T-helper 2 cell treated with Interferon-gamma antibody and Interleukin-4, amounts not matched to agents 100 ng/mL and 5 ng/mL, for 36 hours (primary cell): ENCODE data around the gene RARG. TPM values are rescaled to one million over a fixed set of nuclear protein-coding genes. Genes with fewer than 3 reads are reported as not detected.
"Not testable (repeated sequence)": the region's sequence is repeated elsewhere in the genome, so short reads cannot be mapped to it uniquely, and the experiment has no call there.

Source experiments
- intact Hi-C: fragments of 100-400 bp; cut with micrococcal nuclease; formaldehyde crosslinking; loops from one replicate; pipeline ENCODE4 v1.15.1; 2023
- total RNA-seq: library from RNA; stranded (reverse); gene quantifications from 2 replicates; pipeline ENCODE4 v1.2.3, GENCODE V29; 2022

Gene RARG
- total RNA-seq, 1 donor from 2014 or later, result 47.6 TPM

DNA sequence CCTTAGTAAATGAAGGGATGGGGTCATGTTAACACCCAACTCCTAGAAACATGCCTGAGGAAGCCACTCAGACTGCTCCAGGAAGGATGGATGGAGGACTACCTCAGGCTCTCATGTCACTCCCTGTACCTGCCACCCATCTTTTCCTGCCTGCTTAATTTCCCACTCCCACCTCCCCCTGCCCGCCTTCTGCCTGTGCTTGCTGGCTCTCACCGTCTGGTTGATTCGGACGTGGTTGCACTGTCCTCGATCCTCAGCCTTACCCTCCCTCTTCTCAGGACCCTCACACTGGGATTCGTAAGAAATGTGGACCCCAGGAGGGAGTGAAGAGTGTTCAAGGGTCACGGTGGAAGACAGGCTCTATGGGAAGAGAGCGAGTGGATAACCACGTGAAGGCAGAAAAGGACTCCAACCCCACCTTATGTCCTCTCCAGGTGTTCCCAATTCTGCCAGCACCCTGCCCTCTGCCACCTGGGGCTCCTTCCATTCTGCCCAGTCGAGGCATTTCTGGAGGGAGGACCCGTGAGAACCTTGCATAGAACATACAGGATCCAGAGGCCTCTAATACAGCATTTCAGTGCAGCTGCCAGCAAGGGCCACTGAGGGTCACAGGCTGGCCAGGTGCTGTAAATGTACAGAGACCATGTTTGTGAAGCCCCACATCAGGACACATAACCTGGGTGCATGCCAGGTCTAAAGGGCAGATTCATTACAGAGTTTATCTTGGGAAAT, 37.9 kb downstream of the RARG start:
- intact Hi-C loops, result loop anchor here (5.0 kb wide), 1 partner anchor 37 kb away; no protein-coding TSS in a partner anchor

DNA sequence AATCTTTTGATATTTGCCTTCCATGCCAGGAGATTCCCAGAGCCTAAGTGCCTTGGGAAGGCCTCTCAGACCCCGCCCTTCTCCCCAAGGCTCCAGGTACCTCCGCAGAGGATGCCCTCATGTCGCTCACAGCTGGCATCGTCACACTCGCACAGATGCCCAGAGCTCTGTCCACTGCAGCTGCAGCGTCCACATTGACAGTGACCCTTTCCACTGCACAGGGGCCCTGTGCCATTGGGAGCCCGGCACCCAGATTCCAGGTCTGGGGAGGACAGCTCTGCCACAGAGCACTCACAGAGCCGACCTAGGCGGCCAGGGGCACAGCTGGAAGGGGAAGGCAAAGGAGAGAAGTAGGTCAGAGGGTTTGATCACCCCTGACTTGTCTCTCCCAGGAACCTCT, 39.0 kb downstream of the RARG start:
- intact Hi-C loops, result loop anchor here (5.0 kb wide), 1 partner anchor 36 kb away; no protein-coding TSS in a partner anchor

DNA sequence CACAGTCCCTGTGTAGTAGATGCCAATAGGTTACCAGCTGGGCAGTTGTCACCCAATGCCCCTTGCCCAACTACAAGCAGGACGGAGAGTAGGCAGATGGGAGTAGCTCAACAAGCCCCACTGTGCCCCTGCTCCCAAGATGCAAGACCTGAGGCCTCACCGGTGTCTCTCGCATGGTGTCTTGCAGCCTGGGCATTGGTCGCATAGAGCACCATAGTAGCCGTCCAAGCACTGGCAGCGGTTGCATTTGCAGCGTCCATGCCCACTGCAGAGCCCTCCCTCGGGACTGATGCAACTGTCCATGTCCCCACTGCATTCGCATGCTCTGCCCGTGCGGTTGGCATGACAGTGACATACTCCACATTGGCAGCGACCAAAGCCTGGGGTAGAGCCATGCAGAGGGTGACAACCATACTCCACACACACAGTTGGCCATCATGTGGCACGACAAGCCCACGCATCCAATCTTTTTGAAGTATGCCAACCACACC, 39.4 kb downstream of the RARG start:
- intact Hi-C loops, result loop anchor here (5.0 kb wide), 1 partner anchor 35 kb away; no protein-coding TSS in a partner anchor

DNA sequence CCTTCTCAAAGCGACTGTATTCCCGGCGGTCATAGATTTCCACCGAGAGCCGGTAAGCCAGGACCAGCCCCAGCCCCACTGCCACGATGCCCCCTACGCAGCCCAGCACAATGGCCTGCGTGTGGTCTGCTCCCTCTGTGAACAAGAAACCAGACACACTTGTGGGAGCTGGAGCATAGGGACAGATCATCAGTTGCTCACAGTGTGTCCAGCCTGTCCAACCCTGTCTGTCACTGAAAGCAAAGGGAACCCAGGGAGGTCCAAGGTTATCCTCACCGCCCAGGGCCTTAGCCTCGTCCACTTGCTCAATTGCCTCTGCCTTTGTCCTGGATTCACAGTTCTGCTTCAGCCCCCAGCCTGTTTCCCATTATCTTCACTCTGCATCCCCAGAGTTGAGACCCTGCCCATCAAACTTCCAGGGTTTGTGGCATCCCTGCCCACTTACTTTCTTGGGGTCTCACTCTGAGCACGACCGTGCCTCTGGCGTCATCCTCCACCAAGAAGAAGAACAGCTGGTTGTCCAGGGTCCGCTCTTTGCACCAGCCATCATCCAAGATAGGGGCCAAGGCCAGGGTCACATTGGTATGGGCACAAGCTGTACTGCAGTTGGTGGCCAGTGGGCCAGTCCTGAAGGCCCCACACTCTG, 40.0 kb downstream of the RARG start:
- intact Hi-C loops, result loop anchor here (5.0 kb wide), 1 partner anchor 35 kb away; no protein-coding TSS in a partner anchor

DNA sequence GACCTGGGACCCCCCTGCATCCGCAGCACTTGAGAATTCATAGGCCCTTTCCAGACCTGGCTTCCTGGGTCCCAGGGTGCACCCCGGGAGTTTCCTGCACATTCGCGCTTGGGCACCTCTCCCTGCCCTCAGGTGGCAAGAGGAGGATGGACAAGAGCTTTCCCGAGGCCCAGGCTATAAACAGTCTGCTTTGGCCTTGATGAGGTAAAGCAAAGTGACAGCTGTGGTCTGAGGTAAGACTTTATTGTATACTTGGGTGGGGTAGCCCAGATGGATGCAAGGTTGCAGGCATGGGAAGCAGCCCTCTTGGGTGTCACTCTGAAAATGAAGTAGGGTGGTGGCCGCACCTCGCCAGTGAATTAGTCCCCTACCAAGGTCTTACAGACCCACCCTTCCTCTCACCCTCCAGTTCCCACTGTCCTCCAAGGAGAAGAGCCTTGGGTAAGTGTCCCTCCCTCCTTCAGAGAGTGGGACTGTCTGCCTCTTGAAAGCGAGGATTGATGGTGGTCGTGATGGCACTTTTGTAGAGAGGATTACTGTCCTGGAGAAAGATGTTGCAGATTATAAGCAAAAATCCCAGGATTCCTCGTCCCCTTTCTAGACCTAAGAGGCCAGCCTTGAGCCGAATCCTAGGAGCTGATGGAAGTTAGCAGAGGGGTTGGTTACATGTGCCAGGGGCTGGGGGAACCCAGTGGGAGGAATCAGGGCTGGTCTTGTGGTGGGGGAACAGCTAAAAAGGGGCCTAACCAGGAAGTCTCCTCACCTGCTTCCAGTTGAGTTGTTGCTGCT, 40.7 kb downstream of the RARG start:
- intact Hi-C loops, result loop anchor here (5.0 kb wide), 1 partner anchor 34 kb away; no protein-coding TSS in a partner anchor

DNA sequence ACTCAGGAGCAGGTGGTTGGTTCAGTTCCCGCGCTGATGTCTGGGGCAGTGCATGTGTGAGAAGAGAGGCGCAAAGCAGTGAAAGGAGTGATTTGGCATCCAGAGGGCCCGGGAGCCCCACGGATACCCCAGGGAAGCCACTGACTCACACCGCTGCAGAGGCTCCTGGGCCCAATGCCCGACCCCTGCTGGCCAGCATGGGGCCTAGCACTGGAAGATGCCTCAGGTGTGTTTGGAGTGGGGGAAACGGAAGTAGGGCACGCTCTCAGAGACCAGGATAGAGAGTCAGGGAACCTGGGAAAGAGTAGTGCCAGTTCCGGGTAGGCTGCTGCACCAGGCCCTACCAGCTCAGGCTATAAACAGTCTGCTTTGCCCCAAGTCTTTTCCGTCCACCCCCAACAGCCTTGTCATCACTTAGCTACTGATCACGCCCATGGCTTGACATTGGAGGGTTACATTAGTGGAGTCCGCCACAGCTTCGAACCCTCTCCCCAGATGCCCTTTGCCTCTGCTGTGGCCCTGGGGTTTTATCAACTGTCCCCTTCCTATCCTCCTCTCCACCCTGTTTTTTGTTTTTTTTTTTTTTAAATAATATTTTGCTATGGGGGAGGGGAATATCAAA, 41.8 kb downstream of the RARG start:
- intact Hi-C loops, result loop anchor here (5.0 kb wide), 1 partner anchor 33 kb away; no protein-coding TSS in a partner anchor

DNA sequence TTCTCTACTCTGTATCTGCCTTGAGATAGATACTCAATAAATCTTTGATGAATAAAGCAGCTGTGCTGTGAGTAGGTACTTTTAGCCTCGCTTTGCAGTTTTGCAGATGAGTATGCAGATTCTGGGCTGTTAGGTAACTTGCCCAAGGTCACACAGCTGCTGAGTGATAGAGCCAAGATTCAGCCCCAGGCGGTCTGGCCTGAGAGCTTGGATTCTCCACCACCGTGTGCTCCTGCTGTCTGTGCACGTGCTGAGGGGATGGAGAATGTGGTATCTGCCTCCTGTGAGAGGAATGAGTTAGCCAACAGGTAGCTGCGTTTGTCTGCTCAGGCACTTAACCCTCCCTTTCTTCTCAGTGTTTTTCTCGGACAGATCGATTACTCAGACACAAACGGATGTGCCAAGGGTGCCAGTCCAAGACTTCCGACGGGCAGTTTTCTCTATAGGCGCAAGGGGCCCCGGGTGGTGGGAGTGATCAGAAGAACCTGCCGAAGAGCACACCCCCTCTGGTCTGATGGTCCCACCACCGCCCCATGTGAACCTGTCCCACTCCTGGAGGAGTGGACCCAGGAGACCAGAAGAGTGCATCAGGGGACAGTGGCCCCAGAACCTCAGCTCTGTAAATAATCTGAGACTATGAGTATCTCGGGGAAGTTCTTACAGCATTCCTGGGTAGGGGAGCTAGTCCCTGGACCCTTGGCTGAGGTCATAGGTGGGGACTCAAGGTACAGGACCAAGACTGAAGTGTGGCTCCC, 44.7 kb downstream of the RARG start:
- intact Hi-C loops, result no loop called here

DNA sequence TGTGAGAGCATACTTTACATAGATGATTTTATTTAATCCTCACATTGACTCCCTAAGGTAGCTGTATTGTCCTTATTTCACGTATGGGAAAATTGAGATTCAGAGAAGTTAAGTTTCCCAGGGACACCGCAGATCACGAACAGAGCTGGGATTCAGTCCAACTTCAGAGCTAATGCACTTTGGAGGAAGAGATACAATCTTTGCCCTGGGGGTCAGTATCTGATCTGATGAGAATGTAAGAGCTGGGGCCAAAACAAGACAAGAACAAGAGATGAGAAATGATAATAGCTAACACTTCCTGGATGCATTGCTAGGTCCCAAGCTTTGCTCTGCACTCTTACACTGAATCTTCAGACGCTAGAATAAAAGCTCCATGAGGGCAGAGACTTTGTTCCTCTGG, 45.3 kb downstream of the RARG start:
- intact Hi-C loops, result no loop called here

DNA sequence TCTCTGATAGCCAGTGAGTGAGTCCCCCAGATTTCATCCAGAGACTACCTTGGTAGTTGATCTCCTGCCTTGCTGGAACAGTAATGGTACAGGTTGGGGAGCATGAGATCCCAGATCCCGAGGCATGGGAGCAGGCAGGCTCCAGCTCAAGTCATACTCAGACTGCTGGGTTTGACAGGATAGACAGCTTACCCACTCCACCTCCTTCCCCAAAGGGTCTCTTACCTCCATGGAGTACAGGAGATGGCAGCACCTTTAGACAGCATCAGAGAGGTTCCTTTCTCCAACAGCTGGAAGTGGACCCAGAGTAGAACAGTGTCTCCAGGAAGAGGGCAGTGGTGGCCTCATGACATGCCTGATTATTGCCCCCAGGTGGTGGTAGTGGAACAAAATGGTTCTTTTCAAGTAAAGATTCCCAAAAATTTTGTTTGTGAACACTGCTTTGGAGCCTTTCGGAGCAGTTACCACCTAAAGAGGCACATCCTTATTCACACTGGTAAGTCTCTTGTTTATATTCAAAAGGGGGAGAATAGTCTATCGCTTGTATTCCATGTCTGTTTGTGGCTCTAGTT, 46.3 kb downstream of the RARG start:
- intact Hi-C loops, result no loop called here

DNA sequence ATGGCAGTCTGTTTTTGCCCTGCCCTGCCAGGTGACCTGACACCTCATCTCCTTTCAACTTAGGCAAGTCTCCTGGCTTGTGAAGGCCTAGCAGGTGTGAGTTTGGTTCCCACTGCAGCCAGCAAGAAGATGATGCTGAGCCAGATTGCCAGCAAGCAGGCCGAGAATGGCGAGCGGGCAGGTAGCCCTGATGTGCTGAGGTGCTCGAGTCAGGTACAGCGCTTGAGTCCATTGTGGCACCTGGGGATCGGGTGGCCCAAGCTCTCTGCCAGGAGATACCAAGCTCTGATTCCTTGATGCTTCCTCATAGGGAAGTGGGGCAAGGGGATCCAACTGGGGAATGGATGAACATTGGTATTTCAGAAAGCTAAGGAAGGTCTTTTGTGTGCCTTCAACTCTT, 47.2 kb downstream of the RARG start:
- intact Hi-C loops, result loop anchor here (5.0 kb wide), 1 partner anchor 82 kb away; the partner anchor contains the start of gene ESPL1

DNA sequence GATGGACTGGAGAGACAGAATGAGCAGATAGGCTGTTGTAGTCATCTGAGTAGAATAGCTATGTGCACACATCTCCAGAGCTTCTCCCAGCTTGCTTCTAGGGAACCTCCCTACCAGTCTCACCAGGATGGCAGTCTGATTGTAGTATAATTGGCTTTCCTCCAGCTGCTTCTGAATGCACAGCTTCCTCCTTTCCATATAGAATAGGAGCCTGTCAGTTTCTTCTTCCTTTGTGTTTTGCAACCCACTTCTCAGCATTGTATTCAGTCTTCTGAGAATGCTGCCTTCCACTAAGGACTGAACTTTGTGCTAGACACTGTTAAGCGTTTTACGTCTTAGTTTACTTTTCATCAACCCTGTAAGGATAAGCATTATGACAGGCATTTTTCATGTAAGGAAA, 49.1 kb downstream of the RARG start:
- intact Hi-C loops, result loop anchor here (5.0 kb wide), 1 partner anchor 84 kb away; the partner anchor contains the start of gene ESPL1

DNA sequence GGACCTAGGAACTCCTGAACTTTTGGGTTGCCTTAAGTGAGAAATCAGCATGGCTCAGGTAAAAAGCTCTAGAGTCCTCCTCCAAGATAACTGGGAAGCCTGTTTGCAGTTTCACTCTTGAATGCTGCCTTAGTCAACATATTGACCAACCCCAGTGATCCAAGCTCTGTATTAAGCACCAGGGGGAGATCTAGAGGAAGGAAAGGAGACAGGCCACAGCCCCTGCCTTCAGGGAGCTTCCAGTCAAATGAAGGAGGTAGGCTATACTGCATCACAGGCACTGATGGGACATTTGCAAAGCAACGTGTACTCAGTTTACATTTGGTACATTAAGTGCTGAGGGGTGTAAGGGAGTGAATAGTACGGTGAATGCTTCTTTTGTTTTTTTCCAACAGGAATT, 50.1 kb downstream of the RARG start:
- intact Hi-C loops, result loop anchor here (1.0 to 5.0 kb wide), 3 partner anchors 19 to 143 kb away; partner anchors contain the start of gene ESPL1

DNA sequence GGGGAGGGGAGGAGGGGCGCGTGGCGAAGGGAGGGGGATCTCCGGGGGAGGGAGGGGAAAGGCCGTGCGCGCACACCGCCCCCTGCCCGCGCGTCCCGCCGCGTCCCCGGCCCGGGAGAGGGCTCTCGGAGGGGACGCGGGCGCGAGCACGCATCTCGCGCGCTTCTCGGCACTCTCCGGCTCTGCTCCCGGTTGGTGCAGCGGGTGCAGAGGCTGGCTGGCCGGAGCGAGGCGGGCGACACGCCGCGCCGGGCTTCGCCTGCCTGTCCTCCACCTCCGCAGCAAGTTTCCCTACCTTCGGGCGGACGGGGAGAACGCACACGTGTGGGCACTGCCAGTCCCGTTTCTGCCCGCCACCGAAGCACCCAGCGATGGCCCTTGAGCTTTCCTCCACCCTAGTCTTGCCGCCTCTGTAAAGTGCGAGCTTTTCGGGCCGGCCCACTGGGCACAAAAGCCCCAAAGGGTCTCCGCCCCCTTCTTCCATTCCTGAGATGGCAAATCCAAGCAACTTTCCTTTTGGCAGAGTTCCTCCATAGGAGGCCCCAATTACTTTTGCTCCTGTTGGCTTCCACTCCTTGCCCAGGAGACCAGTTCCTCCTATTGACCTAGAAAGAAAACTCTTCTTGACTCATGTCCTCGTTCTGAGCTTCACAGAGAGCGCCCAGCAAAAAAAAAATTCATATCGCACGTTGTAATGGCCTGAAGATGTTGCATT, 50.9 kb downstream of the RARG start:
- intact Hi-C loops, result loop anchor here (1.0 to 5.0 kb wide), 10 partner anchors 20 to 175 kb away; partner anchors contain the start of genes AAAS, EIF4B, ESPL1 and MYG1

DNA sequence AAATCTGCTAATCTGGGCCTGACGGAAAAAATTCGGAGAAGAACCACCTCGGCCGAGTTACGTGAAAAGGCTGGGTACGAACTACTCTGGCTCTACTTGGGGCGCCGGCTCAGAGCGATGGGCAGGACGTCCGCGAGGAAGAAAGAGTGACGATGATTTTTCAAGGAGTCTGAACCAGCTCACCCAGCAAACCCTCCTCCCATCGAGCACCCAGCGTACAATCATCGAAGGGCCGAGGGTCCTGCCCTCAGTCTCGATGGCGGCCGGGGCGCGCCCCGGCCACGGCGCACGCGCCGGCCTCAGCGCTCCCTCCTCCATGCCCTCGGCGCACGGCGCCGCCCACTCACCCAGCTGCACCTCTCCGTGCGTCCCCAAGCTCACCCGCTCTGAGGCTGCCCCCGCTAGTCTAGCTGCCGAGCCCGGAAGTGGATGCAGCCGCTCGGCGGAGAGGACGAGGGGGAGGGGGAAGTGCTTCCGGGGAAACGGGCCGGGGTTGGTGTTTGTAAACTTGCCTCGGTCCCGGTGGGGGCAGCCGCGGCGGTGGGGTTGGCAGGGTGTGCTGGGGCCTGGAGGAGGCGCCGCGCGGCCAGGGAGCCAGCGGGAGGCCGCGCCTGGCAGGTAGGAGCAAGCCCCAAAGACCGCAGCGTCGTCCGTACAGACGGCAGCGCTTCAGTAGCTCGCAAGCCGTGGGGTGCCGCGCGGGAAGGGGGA, 51.6 kb downstream of the RARG start, which contains the start of the genes CSAD and ZNF740:
TSS of gene CSAD (minus strand) at position 706 of the 711 bp plus-strand sequence. CDS start 7,455 bp downstream, outside the sequence.
TSS of gene ZNF740 (plus strand) at position 503 of the 711 bp plus-strand sequence. CDS start 1,262 bp downstream, outside the sequence.
- intact Hi-C loops, result loop anchor here (1.0 to 5.0 kb wide), 8 partner anchors 21 to 174 kb away; partner anchors contain the start of genes AAAS, EIF4B, ESPL1 and MYG1

DNA sequence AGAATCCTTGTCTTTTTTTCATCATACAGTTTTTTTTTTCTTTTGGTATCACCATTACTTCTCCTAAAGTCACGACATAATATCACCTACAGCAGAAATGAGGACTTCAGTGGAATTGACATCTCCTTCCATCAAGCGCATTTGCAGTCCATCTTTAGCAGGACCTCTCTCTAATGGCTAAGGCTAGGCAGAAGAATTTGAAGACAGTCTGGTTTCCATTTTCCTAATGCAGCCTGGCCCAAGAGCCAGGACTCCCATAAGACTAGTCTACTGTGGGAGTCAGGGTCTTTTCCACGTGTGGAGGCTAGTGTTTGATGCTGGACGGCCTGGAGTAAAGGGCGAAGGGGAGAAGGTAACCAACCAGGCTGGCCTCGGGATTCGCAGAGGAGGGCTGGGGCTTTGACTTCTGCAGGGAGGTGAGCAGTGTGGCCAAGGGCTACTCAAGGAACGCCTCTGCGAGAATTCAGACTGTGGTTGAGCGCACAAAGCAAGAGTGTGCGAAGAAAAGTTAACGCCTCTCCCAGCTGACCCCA, 52.3 kb downstream of the RARG start:
- intact Hi-C loops, result loop anchor here (1.0 to 5.0 kb wide), 8 partner anchors 20 to 173 kb away; partner anchors contain the start of genes AAAS, EIF4B, ESPL1 and MYG1

DNA sequence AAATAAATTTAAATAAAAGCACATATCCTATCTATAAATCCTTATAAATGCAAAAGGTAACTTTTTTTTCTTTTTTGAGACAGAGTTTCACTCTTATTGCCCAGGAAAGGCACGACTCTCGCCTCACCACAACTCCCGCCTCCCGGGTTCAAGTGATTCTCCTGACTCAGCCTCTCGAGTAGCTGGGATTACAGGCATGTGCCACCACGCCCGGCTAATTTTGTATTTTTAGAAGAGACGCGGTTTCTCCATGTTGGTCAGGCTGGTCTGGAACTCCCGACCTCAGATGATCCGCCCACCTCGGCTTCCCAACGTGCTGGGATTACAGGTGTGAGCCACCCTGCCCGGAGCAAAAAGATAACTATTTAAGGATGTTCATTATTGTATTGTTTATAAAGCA, 53.2 kb downstream of the RARG start:
- intact Hi-C loops, result not testable (repeated sequence)

DNA sequence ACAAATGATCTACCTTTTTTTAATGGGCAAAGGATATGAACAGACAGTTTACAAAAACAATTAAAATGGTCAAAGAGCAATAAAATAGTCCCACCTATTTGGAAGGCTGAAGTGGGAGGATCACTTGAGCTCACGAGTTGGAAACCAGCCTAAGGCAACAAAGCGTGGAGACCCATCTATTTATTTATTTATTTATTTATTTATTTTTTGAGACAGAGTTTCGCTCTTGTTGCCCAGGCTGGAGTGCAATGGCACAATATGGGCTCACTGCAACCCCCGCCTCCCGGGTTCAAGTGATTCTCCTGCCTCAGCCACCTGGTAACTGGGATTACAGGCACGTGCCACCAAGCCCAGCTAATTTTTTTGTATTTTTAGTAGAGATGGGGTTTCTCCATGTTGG, 54.6 kb downstream of the RARG start:
- intact Hi-C loops, result not testable (repeated sequence)

DNA sequence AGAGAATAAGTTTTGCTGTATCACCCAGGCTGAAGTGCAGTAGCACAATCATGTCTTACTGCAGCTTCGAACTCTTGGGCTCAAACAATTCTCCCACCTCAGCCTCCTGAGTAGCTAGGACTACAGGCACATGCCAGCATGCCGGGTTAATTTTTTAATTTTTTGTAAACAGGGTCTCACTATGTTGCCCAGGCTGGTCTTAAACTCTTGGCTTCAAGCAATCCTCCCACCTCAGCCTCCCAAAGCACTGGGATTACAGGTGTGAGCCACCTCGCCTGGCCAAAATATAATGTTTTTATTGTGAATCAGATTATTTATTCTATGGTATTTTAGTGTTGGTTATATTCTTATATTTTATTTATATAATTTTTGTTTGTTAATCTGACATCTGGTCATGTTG, 55.3 kb downstream of the RARG start:
- intact Hi-C loops, result no loop called here
